GM21619 (cell line): ENCODE results near the gene FCHSD1.

ENCODE experiments used
- ATAC-seq: cut with Tn5 transposase; IDR thresholded peaks from one replicate; pipeline ENCODE4 v1.9.1; 2021; ENCODE audit not compliant: unreplicated experiment

FCHSD1 gene

DNA sequence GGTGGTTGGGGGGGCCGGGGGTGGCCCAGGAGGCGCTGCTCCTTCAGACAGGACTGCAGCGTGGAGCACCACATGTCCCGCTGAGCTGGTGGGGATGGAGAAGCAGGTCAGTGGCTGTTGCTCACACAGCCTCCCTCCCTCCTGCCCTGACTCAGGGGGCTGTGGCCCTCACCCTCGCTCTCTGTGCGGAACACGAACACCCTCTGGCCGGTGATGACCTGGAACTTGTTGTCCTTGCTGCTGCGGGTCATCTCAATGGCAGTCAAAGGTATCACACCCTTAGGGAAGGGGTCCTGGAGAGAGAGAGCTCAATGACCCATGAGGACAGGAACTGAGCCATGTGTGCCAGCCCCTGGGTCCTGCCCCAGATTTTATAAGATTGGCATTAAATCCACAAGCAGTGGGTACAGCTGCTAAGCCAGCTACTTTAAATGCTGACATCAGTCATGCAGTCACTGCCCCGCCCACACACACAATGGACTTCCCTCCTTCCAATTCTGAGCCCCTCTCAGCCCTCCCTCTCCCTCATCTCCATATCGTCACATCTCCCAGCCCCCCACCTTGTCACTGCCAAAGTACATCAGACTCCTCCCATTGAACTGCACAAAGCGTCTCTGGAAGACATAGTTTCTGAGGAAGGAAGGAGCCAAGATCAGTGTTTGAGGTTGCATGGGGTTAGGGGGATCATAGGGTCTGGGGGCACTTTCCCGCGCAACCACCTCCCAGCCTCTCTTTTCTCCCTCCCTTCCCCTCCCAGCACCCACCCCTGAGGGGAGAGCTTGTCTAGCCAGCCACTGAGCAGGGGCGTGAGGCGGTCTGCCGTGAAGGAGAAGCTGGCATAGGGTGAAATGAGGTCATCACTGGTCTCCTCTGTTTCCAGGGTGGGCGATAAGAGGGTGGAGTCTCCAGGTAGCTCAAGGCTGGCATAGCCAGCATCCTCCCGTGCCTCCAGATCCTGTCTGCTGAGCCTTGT is 21.9 kb upstream of the FCHSD1 start:
- no peak for ATAC-seq

DNA sequence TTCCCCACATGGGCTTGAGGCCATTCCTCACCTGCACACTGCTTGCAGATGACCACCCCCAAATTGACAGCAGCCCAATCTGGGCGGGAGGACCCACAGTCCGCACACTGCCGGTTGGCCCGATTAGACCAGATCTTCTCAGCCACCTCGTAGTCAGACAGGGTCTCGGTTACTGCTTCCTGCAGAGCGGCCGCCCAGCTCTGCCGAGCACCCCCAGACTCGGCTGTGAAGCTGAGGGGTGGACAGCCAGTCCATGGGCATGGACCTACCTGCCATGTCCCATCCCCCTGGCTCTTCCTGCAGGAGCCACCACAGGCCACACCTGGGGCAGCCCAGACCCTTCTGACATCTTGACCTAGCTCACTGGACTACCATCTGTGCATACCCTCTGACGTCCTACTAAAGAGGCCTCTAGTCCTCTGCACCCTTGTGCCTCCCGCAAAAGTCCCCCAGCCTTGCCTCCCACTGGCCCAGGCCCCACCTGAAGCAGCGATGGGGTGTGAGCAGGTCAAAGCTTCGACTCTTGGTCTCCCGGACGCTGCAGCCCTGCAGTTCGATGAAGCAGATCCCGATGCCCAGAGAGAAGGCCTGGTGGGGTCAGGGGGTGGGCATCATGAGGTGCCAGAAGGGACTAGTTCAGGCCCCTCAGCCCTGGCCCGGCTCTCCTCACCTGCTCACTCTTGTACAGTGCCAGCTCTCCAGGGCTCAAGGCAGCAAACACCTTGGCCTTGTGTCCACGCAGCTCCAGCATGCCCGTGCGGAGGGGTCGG is 21.0 kb upstream of the FCHSD1 start:
- ATAC-seq, result no peak

DNA sequence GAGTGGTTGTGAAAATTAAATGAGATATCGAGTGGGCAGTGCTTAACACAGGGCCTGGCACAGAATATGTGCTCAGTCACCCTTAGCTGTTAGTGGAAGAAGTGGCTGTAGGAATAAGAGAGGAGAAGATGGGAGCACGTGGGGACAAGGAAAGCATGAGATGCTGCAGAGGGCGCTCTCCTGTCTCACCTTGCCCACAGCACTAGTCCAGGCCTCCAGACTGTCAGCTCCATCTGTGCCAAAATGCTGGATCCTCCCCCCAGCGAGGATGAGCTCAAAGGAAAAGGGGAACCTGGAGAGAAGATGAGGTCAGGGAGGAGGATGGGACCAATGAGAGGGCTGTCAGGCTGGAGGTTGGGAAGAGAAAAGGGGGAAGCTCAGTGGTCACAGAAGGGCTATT is 18.3 kb upstream of the FCHSD1 start:
- no peak for ATAC-seq

DNA sequence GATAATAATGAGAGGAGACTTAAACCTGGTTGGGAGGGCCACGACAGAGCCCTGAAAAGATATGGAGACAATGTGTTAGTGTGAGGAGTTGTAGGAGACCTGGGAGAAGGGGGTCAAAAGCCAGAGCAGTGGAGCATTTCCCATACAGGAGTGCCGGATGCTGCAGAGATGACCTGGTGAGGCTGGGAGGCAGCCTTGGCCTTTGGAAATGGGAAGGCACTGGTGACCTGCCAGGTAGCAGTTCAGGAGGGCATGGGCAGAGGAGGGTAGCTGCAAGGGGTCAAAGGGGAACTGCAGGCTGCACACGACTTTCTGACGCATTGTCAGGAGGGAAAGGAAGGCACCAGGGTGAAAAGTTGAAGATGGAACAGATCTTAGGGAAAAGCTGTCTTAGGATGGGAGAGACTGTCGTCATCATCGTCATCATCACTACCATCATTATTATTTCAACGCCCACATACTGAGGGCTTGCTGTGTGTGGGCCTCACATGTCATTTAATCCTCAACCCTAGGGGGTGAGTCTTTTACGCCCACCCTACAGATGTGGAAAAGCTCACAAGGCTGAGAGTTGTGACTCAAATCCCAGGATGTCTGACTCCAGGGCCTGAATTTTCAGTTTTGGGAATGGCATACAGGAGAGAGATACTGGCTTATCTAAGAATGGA is 17.5 kb upstream of the FCHSD1 start:
- ATAC-seq, result no peak

DNA sequence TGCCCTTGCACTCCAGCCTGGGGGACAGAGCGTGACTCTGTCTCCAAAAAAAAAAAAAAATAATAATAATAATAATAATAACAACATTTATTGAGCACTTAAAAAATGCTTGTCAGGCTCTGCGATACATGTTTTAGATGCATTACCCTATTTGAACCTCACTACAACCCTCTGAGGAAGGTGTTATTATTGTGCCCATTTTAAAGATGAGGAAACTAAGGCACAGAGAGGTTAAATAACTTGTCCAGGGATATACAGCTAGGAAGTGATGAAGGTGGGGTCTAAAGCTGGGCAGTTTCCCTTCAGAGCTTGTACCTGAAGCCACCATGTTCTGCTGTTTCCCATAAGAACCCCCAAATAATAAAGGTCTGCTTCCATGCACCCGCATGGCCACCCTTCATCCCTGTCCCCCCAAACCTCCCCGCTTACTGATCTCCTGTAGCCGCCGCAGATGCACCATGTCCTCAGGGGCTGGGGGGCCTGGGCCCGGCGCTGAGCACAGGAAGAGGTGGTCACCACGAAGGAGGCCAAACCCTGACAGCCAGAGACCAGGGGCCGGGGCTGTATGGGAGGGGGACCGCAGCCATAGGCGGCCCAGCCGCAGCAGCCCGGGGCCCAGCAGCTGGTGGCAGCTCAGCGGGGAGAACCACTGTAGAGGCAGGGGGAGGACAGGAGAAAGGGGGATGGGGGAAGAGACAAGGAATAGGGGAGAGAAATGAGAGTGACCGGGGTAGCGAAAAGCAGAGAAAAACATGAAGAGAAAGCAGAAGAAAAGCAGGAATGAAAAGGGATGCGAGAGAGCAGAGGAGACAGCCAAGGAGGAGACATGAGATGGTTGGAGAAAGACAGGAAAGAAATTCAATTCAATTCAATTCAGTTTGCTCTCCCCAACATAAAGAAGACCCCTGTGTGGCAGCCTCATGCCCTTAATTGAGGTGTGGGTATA is 15.1 kb upstream of the FCHSD1 start:
- no peak for ATAC-seq

DNA sequence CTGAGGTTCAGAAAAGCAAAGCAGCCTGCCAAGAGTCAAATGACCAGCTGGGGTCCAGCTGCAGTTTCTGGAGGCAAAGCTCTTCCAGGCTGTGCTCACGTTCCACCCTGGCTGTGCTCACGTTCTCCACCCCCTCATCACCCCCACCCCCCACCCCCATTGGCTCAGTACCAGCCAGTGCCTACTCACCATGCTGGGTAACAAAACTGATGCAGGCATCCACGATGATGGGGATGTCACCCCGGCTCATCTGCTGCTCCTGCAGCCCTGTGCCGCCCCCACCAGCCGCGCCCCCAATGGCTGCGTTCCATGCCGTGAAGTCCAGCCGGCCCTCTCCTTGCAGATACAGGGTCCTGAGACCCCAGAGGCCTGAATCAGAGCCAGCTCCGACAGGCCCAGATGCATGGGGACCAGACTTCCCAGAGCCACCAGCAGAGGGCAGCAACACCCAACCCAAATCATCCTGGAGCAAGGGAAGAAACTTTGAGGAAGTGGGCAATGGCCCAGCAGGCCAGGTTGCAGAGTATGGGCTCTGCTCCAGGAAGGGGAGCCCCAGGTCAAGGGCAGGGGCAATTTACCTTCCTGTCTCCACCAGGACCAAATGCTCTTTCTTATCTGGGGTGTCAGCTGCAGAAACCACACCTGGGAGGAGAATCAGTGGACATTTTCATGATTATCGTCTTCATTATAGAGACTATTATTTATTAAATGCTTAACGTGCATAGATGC is 13.7 kb upstream of the FCHSD1 start:
- peak; percentile 96 for ATAC-seq

DNA sequence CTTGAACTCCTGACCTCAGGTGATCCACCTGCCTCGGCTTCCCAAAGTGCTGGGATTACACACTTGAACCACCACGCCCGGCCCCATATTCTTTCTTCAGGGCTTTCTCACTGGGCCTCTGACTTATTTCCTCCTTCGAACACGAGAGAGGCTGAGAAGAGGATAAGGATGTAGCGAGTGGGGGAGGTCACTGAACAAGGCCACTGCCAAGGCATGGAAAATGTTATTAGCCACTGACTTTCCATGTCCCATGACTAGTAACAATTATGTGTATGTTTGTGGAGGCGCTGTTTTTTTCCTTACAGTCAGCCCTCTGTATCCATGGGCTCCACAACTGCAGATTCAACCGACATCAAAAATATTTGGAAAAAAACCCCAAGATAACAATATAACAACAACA is 12.3 kb upstream of the FCHSD1 start:
- ATAC-seq, result no peak

DNA sequence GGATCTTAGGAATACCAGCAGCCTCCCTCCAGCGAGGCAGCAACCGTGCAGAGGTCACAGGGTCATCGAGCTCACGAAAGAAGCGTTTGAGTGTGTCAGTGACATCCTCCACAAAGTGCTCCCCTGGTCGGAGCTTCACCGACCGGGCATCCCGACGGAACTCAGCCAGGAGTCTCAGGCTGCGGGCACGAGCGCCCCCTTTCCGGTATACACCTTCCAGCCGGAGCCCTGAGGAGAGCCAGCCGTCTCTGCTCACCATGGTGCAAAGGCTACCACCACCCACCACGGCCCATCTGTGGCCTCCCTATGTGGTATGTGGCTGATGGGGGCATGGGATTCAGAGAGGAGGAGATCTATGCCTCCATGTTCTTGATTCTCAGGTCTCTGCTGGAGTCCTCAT is 10.8 kb upstream of the FCHSD1 start:
- no peak for ATAC-seq

DNA sequence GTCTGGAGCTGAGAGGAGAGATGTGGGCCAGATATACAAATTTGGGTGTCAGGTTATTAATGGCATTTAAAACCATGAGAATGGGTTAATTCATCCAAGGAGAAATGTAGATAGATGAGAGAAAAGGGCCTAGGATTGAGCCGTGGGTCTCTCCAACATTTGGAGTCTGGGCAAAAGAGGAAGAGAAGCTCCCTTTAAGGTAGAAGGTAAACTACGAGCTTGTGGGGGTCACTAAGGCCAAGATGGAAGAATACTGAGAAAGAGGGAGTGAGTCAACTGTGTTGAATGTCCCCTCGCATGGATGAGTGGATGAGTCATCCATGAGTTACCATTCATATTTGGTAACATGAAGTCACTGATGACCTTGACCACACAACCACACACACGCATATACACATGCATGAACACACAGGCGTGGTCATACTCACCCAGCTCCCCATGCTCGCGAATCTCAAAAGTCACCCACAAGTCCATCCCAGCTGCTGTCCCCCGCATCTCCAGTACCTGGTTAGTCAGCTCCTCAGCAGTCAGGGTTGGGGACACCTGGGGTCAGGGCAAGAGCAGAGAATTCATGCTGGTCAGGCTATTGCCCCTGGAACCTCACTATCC is 6.8 kb upstream of the FCHSD1 start:
- ATAC-seq, result peak; percentile 77

DNA sequence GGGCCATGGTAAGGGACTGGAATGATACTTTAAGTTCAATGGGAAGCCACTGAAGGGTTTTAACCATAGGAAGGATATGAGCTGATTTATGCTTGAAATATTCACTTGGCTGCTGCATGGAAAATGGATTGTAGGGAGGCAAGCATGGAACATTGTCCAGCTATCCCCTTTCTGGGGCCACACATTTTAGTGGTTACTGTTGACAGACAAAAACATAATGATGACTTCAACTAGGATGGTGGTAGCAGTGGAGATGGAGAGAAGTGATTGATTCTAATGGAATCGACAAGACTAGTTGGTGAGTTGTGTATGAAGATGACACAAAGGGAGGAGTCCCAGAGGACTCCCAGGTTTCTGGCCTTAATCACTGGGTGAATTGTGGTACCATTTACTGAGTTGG is 6.2 kb upstream of the FCHSD1 start:
- ATAC-seq, result no peak

DNA sequence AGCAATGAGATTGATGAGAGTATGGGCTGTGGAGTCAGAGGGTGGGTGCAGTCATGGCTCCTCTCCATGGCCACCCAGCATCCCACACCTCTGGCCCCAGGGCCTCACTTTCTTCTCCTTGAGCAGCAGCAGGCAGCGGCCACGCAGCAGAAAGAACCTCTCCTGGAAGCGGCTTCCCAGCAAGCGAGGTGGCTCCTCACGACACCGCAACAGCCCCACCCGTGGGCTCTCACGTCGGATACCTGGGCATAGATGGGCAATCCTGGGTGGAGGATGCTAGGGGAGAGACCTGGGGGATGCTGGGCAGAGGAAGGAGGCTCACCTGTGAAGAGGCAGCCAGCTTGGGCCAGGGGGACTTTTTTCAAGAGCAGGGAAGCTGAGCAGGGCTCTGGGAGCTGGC is 5.2 kb upstream of the FCHSD1 start:
- no peak for ATAC-seq

DNA sequence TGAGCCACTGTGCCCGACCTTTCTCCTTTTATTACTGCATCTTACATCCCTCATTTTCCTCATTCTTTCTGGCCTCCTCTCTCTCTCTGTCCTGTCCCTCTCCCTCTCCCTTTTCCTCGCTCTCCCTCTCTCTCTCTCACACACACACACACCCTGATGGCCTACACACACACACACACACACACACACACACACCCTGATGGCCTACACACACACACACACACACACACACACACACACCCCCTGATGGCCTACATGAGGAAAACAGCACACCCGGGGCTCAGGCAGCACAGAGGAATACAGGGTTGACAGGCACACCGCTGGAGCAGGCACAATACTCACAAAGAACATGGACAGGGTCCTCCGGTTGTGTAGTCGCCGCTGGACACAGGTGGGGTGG is 3.8 kb upstream of the FCHSD1 start:
- no peak for ATAC-seq

DNA sequence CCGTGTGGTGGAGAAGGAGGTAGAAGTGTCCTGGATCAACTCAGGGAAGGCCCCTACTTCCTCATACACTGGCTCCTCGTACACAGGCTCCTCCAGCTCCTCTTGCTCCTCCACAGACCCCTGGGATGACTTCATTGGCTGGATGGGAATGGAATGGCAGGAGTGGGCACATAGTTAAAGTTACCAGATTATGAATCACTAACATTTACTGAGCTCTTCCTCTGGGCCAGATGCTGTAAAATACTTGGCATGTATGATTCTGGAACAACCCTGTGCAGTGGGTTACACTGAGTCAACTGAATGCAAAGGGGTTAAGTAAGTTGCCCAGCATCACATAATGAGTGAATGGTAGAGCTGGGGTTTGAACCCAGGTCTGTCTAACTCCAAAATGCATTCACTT is 3.1 kb upstream of the FCHSD1 start:
- ATAC-seq, result no peak

DNA sequence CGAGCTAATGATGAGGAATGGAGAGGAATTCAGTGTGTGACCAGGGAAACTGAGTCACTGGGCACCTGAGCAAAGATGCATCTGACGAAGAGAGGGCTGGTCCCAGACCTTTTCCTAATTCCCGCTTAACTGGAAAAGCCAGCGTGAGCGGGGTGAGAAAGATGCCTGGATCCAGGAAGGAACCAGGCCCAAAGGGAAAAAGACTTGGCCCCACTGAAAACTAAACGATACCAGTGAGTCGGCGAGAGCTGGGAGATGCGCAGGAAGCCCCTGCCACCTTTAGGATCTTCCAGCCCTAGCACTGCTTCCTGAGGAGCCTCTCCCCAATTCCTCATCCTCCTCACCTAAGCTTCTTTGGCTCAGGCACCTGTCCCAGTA is 499 bp upstream of the FCHSD1 start:
- no peak for ATAC-seq

DNA sequence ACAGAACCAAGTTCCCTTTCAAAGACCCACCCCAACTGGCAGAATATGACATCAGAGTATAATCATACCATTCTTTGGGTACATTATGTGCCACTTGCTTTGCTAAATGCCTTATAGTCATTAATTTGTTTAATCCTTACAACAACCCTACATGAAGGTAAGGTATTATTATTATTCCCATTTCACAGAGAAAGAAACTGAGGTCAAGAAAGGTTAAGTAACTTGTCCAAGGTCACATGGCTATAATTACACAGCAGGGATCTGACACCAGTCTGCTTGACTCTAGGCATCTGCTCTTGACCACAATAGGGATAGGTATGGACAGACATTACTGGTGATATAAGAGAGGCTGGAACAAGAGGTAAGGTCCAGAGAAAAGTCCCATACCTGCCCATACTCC is 1.2 kb downstream of the FCHSD1 start:
- ATAC-seq, result no peak

DNA sequence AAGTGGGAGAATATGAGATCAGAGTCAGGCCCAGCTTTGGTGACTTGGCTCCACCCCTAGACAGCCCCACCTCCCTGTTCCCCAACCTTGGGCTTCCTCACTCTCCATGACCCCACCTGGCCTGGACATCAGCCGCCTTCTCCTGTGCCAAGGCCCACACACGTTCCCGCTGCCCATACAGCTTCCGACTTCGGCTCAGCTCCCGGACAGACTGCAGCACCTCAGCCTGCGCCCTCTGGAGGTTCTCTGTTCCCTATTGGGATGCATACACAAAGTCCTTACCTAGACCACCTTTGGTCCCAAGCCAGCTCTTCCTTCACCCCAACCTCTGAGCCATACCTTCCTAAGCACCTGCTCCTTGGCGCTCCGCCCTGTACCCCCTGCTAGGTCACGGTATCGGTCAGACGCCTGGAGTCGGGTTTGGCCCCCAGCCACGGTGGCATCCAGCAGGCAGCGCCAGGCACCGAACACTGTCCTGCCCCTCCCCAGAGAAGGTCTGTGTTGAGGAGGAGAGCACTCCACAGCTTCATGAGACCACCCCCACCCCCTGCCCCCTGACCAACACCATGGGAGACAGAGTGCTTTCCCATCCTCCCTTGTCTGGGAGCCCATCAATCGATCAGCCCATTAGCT is 2.0 kb downstream of the FCHSD1 start:
- ATAC-seq, result no peak

DNA sequence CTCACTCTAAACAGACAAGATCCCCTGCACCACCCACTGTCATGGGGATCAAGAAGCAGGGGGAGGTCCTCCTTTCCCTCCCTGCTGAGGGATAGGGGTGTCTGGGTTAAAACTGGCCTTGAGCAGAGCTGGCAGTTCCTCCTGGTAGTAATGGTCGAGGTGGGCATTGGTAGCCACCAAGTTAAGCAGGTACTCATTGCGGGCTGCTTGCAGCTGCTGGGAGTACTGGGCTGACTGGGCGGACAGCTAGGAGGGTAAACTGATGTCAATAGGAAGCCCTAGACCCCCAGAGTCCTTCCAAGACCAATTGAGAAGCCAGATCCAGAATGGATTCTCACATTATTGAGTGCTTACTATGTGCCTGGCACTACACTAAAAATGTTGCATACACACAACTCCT is 3.4 kb downstream of the FCHSD1 start:
- ATAC-seq, result no peak

DNA sequence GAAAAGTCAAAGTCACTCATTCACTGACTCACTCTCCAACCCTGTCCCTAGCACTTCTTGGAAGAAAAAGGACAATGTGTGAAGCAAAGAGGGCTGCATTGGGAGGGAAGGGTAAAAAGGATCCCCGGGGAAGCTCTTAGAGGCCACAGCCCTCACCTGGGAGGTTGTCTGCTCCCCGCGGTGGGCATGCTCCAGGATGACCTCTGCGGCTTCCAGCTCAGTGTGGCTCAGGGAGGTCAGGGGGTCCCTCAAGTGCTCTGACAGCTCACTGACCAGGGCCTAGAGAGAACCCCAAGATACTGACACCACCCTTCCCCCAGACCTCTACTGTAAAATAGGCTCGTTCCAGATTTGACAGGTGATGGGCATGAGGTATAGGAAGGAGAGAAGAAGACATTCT is 4.0 kb downstream of the FCHSD1 start:
- ATAC-seq, result no peak

DNA sequence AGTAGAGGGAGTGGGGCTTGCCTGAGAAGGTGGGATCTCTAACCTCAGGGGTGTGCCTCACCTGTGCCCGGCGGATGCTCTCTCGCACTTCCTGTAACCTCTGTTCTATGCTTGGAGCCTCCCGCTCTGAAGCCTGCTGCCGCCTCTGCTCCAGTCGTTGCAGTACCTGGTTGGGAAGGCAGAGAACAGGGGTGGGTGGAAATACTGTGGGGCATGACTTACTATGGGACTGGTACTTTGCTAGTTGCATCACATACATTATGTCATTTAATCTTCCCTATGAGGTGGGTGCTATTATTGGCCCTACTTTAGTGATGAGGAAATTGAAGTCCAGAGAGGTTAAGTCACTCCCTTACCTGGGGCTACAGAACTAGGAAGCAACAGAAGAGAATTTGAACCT is 5.2 kb downstream of the FCHSD1 start:
- ATAC-seq, result no peak
